ENCODE data around the gene DOCK11.
A peak's percentile ranks its signal among the peaks of the same experiment; 100 is the strongest.
"Not testable (repeated sequence)": the region's sequence is repeated elsewhere in the genome, so short reads cannot be mapped to it uniquely, and the experiment has no call there.

DOCK11 gene

GRCh38 chrX:118474586-118474985 lies 21.0 kb upstream of the DOCK11 start:
- TF ChIP-seq CTCF (IDR thresholded peaks at IDR 0.05; ENCODE audit: low read depth, low read length), result no peak
- no peak for DNase-seq (ENCODE audit: extremely low read depth, low read depth)

GRCh38 chrX:118475903-118476302 lies 19.7 kb upstream of the DOCK11 start:
- no peak for TF ChIP-seq CTCF (IDR thresholded peaks at IDR 0.05; ENCODE audit: low read depth, low read length)

GRCh38 chrX:118480172-118480571 lies 15.4 kb upstream of the DOCK11 start:
- no peak for TF ChIP-seq CTCF (IDR thresholded peaks at IDR 0.05; ENCODE audit: low read depth, low read length)
- DNase-seq (ENCODE audit: extremely low read depth, low read depth), result peak; percentile 71

More at GRCh38 chrX:118475903-118476302, 19.7 kb upstream of the DOCK11 start:
- no peak for DNase-seq (ENCODE audit: extremely low read depth, low read depth)

GRCh38 chrX:118482384-118482783 lies 13.2 kb upstream of the DOCK11 start:
- not testable (repeated sequence) for DNase-seq (ENCODE audit: extremely low read depth, low read depth)

- no peak for TF ChIP-seq CTCF (IDR thresholded peaks at IDR 0.05; ENCODE audit: low read depth, low read length)
- no peak for DNase-seq (ENCODE audit: extremely low read depth, low read depth)
Measured at GRCh38 chrX:118484216-118484903, 11.3 kb upstream of the DOCK11 start.

GRCh38 chrX:118486693-118487092 lies 8.9 kb upstream of the DOCK11 start:
- not testable (repeated sequence) for DNase-seq (ENCODE audit: extremely low read depth, low read depth)

- no peak for TF ChIP-seq CTCF (IDR thresholded peaks at IDR 0.05; ENCODE audit: low read depth, low read length)
- no peak for DNase-seq (ENCODE audit: extremely low read depth, low read depth)
Measured at GRCh38 chrX:118493016-118493415, 2.6 kb upstream of the DOCK11 start.

- no peak for TF ChIP-seq CTCF (IDR thresholded peaks at IDR 0.05; ENCODE audit: low read depth, low read length)
- no peak for DNase-seq (ENCODE audit: extremely low read depth, low read depth)
Measured at GRCh38 chrX:118493653-118494297, 1.8 kb upstream of the DOCK11 start.

Data from AG09319 (cell line).